DMS153 treated with DMSO at 0.1 percent for 48 hours (cell line): ENCODE measurements around the gene FOXP3.

Experiments used
- DNase-seq: peaks from one replicate; lab custom pipeline; 2025; ENCODE audit not compliant: unreplicated experiment; lab: John Stamatoyannopoulos, UW

FOXP3 gene

DNA sequence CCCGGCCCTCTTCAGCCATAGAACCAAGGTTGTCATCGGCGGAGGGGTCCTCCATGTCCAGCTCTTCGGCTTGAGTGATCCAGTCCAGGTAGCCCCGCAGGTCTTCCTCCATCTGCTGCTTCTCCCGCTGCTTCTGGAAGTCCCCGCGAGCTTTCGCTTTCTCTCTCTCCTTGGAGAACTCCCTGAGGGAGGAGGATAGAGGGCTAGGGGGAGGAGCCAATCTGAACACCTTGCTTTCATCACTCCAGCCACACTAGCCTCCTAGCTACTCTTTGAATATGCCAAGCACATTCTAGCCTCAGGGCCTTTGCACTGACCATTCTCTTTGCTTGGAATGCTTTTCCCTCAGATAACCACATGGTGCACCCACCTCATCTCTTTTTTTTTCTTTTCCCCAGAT, 37.6 kb downstream of the FOXP3 start:
- DNase-seq, result no peak

DNA sequence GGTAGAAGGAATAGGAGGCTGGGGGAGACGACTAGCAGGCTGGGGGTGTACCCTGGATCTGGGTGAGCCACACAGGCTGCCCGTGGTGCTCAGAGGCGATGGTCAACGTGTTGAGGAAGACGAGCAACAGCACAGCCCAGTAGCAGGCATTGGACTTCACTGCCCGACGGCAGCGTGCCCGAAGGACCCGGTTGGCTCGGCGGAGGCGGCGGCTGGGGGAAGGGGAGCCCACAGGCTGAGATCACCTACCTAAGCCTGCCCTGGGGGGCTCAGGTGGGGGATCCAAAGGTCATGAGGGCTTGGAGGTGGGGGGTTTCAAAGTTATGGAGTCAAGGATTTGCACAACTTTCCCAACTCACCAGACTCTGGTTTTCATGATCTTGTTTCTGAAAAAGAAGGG, 38.7 kb downstream of the FOXP3 start:
- DNase-seq, result no peak

DNA sequence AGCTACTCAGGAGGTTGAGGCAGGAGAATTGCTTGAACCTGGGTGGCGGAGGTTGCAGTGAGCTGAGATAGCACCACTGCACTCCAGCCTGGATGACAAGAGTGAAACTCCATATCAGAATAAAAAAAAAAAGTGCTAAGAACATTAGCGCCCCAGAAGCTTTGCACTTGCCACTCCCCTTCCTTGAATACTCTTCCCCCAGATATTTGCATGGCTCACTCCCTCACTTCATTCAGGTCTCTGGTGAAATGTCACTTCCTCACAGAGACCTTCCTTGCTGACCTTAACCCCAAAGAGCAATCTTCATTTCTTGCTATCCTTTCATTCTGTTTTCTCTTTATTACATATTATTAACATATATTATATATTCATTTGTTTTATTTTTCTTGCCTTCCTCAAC, 42.6 kb downstream of the FOXP3 start:
- DNase-seq, result no peak

DNA sequence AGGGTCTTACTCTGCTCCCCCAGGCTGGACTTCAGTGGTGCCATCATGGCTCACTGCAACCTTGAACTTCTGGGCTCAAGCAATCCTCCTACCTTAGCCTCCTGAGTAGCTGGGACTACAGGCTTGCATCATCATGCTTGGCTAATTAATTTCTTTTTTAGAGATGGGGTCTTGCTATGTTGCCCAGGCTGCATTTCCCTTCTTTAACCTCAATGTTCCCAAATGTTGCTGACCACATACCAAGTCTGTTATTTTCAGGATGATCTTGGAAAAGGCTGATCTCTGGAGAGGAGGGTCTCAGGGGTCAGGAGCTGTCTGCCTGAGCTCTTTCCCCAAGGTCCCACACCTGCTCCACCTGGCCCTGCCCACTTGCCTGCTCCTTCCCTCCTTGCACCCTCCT, 44.4 kb downstream of the FOXP3 start:
- DNase-seq, result no peak

DNA sequence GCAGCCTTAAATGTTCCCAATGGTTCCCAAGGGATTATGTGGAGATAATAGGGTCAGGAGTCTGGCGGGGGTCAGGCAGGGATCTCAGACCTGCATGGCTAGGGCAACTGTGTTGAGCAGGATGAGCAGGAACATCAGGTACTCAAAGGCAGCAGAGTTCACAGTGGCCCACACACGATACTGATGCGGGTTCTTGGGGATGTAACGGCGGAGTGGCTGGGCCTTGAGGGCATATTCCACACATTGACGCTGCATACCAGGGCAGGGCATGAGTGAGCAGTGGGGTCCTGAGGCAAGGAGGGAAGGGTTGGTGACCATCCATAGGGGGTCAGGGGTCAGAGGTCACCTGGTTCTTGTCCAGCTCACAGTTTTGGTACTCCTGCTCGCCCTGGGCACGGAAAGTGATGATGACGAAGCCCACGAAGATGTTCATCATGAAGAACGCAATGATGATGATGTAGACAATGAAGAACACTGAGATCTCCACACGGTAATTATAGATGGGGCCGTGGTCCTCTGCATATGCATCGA, 49.4 kb downstream of the FOXP3 start:
- DNase-seq, result no peak

DNA sequence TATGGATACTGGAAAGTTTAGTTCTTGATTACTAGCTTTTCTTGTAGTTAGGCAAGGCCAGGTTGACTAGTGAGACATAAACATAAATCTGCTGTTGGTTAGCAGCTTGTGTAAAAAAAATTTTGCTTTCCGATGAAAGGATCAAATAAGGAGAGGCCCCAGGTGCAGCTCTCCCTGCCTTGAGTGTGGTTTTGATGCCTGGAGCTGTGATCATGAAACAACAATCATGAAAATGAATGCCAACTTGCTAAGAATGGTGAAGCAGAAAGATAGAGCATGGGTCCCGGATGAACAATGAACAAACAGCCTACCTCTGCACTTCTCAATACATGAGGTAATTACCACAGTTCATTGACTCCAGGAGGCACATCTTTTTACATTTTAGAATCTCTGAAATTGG, 50.1 kb downstream of the FOXP3 start:
- DNase-seq, result no peak

DNA sequence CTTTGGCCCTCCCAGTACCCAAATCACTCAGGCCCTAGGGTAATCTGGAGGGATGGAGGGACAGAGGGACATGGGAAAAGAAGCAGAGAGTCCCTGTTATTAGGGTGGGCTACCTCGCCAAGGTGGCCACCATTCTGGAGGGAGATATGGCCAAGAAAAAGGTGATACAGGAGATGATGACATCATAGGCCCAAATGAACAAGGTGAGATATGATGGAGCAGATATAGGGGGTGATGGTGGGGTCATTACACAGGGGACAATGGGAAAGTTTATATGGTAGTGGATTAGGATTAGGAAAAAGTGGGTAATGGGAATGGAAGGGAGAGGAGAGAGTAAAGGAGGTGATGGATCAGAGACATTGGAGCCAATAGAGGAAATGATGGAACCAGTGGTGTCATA, 51.6 kb downstream of the FOXP3 start:
- DNase-seq, result no peak

DNA sequence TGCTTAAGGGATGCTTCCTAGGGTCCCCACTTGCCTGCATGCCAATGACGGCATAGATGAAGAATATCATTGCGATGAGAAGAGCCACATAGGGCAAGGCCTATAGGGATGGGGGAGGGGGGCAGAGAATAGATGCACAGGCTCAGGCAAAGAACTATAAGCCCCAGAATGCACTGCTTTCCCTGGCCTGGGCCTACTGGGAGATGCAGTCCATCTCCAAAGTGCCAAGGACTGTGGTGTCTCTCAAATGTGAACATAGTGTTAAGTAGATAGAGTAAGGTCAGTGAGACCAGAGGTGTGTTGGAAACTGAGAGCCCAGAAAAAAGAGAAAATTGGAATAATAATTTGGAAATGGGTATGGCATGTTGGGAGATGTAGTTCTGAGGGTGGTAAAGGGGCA, 52.3 kb downstream of the FOXP3 start:
- DNase-seq, result no peak

DNA sequence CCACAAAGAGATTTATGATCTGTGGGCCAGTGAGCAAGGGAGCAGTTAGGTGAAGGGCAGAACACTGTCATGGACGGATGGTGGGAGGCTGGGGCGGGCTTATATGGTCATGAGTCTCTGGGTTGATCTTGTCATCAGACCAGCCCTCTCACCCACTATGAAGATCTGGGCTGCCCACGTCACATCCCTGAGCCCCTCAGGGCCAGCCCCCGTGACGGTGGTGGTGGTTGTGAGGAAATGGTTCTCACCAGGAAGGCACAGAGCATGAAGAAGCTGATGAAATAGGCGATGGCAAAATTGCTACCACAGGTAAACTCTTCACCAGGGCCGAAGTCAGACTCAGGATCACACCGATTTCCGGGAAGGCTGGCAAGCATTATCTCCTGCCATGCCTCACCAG, 53.4 kb downstream of the FOXP3 start:
- no peak for DNase-seq

DNA sequence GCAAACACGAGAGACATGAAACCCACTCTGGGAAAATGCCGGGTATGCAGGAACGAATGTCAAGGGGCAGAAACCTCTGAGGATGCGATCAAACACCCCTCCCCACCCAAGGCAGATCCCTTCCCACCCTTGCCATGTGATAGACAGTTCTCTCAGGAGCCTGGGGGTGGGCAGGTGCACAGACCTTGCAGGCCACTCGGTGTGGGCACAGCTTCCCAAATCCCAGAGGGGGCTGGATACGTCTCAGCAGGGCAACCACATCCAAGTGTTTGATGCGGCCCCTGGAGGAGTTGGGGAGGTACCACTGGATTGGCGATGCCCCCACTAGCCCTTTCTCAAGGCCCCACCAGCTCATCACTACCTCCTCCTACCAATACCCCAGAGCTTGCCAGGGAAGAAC, 54.1 kb downstream of the FOXP3 start:
- DNase-seq, result no peak

DNA sequence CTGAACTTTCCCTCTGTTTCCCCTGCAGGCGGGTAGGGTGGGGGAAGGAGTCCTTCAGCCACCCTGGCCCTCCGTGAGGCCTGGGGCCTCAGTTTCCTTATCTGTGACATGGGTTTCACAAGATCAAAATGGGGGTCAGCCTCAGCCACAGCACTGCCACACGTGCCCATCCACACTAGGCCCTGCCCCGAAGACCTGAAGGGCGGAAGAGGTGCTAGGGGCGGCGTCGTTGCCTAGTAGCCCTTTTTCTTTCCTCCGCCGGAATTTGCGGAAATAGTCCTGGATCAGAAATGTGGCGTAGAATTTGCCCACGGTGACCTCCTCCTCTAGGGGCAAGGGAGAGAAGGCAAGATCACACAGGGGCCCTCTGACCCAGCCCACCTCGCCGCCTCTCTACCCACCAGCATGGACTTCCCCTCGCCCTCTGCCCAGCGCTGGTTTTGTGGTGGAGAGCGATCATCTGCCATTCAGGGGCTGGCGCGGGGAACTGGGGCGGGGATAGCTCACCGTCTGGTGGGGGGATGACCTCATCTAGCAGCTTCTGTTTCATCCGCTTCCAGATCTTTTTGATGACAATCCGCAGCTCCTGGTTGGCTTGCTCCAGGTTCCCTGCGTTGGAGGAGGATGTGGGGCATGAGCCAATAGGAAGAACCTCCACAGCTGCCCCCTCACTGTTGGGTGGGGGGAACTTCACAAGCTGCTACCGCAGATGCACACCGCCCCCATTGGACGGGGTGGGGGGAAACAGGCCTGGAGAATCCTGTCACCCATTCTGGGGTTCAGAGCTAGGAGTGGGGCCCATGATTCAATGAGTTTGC, 54.9 kb downstream of the FOXP3 start:
- DNase-seq, result peak; percentile 9

DNA sequence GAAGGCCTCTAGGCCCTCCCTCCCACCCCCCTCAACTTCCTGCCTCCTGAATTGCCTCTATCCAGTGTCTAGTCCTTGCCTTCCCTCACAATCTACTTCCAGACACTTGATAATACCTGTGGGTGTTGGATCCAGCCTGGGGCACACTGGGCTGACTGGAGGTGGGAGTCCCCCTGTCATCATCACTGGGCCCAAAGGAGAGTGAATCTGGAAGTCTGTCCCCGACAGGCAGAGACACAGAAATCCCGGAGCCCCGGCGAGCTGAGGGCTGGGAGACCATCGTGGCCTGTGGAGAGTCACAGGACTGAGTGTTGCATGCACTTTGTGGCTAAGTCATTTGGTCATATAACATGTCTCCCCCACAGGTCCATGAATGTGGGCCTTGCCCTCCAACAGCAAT, 56.1 kb downstream of the FOXP3 start:
- DNase-seq, result no peak

DNA sequence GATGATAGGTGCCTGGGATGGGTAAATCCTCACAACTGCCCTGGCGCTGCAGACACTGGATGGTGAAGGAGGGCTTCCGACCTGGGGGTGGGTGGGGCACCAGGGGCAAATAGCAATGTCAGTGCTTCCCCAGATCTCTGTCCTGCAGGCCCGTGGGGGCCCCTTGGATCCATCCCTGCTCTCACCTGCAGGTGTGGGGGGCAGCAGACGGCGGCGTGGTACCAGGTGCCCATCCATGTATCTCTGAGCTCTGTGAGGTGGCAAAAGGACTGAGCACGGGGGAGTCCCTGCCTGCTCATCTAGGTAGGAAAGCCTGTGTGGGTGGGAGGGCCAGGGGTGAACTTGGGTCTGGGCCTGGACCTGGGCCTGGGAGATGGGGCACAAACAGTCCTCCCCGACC, 58.0 kb downstream of the FOXP3 start:
- no peak for DNase-seq

DNA sequence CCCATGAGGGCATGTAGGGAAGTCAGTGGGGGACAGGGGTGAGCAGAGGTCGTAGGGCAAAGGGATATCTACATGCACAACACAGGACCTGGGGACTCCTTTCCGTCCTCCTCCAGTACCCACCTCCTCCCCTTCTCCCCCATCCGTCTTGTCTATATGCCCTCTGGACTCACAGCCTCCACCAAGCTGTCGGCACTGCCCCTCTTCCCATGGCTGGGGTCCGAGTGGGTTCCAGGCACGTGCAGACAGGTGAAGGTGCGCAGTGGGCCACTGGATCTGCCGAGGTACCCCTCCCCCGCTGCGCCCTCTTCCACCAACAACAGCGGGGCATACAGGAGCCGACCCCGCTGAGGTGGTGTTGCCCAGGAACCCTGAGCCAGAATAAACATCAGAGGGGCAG, 59.1 kb downstream of the FOXP3 start:
- DNase-seq, result no peak

DNA sequence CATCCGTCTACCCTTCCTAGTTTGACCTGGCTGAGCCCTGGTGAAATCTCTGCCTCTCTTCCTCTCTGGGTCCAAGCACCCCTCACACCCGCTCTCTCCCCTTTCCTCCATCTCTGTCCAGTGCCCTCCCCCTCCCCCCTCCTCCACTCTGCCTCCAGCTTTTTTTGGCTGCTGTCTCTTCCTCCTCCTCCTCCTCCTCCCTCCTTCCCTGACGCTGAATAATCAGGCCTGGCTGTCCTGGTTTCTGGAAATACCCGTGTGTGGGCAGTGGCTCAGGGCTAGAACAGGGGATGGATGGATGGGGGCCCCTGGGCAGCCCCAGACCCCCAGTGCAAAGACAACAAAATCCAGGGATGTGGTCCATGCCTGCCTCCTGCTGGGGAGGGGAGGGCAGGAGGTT, 59.8 kb downstream of the FOXP3 start:
- no peak for DNase-seq

DNA sequence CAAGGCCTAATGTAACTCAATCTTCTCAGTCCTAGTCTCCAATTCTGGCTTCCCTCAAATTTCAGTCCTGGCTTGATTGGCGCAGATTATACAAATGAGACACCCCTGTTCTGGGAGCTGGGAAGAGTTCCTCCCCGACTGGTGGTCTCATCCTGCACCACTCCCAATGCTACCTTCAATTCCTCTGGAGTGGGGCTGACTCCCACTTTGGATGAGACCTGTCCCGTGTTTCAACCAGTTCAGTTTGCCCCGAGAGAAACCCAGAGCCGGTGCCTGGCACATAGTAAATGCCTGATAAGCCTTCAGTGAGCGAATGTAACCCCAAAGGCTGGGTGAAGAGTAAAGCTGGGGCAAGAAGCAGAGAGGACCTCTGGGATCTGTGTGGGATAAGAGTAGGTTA, 60.5 kb downstream of the FOXP3 start:
- no peak for DNase-seq

DNA sequence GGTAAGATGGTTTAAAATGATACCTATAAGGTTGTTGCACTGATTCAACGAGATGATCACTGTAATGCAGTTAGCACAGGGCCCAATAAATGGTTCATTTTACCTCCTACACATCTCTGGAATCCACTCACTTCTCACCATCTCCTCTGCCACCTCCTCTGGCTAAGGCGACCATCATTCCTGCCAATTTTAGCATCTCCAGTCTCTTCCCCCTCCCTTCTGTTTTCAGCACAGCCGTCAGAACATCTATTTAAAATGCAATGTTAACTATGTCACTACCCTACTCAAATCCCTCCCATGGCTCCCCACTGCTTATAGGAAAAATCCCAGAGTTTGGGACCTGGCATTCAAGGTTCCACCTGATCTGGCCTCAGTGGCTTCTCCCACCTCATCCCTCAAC, 61.0 kb downstream of the FOXP3 start:
- no peak for DNase-seq

DNA sequence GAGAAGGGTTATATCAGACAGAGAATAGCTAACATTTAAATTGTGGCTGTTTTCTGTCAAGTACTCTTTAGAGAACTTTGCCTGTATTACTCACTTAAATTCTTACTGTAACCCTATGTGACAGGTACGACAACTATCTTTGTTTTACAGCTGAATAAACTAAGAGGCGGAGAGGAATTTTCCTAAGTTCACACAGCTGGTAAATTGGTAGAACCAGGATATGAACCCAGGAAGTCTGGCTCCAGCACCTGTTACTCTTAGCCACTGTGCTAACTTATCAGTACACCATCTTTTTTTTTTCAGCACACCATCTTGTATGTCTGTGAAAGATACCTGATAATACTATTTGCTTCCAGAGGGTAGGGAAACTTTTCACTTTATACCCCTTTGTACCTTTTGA, 62.5 kb downstream of the FOXP3 start:
- no peak for DNase-seq
